OCI-LY1 (cell line): Measurements from ENCODE around the gene PYGL.

Source experiments
- CTCF ChIP-seq: fragments of 200-600 bp; sonication (generic), shearing (Covaris generic); IDR thresholded peaks from 2 replicates; pipeline ENCODE4 v1.5.1; 2017; ENCODE audit warnings: mild to moderate bottlenecking, antibody characterized with exemption, low read length, moderate library complexity, mixed read lengths
- EZH2 ChIP-seq: fragments of 200-600 bp; sonication (generic), shearing (Covaris generic); IDR thresholded peaks from 2 replicates; pipeline ENCODE4 v1.8.0; 2017; ENCODE audit warnings: borderline replicate concordance, mixed run types, mild to moderate bottlenecking, antibody characterized with exemption, low read length, moderate library complexity, mixed read lengths

- TF ChIP-seq CTCF = no peak
- no peak for TF ChIP-seq EZH2
Measured at GRCh38 chr14:50855558-50855957, 88.7 kb downstream of the PYGL start.
